Heart left ventricle (tissue), 13 donors: ENCODE data around the gene PKD1.

Experiments
- CTCF ChIP-seq, 12 donors: fragments of 200-600 bp; sonication (generic) in 4 of 12; IDR thresholded peaks; one replicate each; pipeline versions ENCODE4 v1.5.0 to v1.8.0; 2018 to 2022; ENCODE audit warnings: antibody characterized with exemption in 12 of 12, mild to moderate bottlenecking in 5 of 12
- POLR2A ChIP-seq, 2 donors: fragments of 450-650 bp; IDR thresholded peaks; one replicate each; pipeline ENCODE4 v1.6.1; 2017; ENCODE audit warnings: antibody characterized with exemption in 2 of 2, mild to moderate bottlenecking in 2 of 2, moderate library complexity in 2 of 2
- donor health status: ischemic (EF 13 %, LVEDD 7.1; RV severe dilation, severe dysfunction).
- donor health status: DM: no; HTN: yes; CAD: no.
- donor health status: DM: no; HTN: no; CAD: no.
- donor health status: ischemic (EF 25% LVEDD 6.9; RV normal size, moderate dysfunction).
- donor health status: ischemic (EF 25% LVEDD 5.7; RV mildly dilated, moderate dysfunction).
- donor health status: ischemic (EF 35%, LVEDD 5.7; RV mildly dilated, moderate dysfunction).
- donor health status: nonischemic (EF 11% LVEDD 7.7; RV severe dilation, severe dysfunction).
- donor health status: DM: yes; HTN: yes; CAD: no.
- donor health status: PGD.
- donor health status: ischemic (EF 29% LVEDD 5.4; RV normal size, mild dysfunction).
- donor health status: nonischemic (EF 23%, LVEDD 6.1; RV moderate dilation, normal function).

- TF ChIP-seq POLR2A (IDR thresholded peaks at IDR 0.05) (no peak), CTCF (IDR thresholded peaks at IDR 0.05) (no peak)
Observed at GRCh38 chr16:2074071-2074470, 61.6 kb downstream of the PKD1 start.
